ENCODE results near the gene DNAJC10.
"Not testable (repeated sequence)": the region's sequence is repeated elsewhere in the genome, so short reads cannot be mapped to it uniquely, and the experiment has no call there.

The DNAJC10 gene

DNA sequence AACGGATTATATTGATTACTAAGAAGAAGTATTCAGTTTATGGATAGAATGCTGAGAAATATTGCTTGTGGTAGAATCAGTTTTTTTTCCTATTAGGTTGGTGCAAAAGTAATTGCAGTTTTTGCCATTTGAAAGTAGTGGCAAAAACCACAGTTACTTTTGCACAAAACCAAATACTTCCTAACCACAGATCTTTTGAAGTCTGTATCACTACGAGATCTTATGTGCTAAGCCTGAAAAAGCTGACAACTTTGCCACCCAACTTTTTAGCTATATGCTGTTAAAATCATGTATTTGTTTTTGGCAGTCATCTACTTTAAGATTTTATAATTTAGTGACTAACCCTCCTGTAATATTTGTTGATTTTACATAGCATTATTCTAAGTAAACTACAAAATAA, 24.6 kb downstream of the DNAJC10 start:
- Mint-ChIP-seq H3K27ac (no peak overlapping the region), H3K27me3 (ENCODE audit: low read depth) (no peaks in the 10 kb centered on the region), H3K4me1 (ENCODE audit: low read depth) (peaks cover 4% of the 10 kb centered on the region), H3K36me3 (ENCODE audit: low read depth) (peaks cover 48% of the 10 kb centered on the region), H3K4me3 (no peak overlapping the region), H3K9me3 (no peaks in the 10 kb centered on the region)

GRCh38 chr2:182741620-182742019, 25.6 kb downstream of the DNAJC10 start:
- Mint-ChIP-seq H3K4me3 (no peak overlapping the region), H3K27me3 (ENCODE audit: low read depth) (no peaks in the 10 kb centered on the region), H3K27ac (no peak overlapping the region), H3K9me3 (no peaks in the 10 kb centered on the region), H3K36me3 (ENCODE audit: low read depth) (peaks cover 56% of the 10 kb centered on the region), H3K4me1 (ENCODE audit: low read depth) (peaks cover 4% of the 10 kb centered on the region)

DNA sequence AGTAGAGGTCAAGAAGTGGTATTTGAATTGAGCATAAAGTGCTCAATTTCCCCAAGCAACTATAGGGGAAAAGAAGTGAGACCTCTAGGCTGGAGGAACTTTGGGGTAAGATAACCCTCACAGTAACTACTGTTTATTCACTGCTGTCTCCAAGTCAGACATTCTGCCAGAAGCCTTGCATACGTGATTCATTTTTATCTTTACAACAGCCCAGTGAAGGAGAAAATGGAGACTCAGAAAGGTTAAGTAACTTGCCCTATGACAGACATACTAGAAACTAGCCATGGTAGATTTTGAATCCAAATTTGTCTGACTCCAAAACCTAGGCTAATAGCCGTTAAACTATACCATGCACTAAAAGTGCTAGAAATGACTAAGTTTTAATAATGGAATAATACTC, 28.4 kb downstream of the DNAJC10 start:
- Mint-ChIP-seq H3K27me3 (ENCODE audit: low read depth) (no peaks in the 10 kb centered on the region), H3K4me1 (ENCODE audit: low read depth) (peaks cover 4% of the 10 kb centered on the region), H3K27ac (no peak overlapping the region), H3K36me3 (ENCODE audit: low read depth) (peaks cover 44% of the 10 kb centered on the region), H3K4me3 (no peak overlapping the region), H3K9me3 (no peaks in the 10 kb centered on the region)

- H3K9me3 Mint-ChIP-seq = no peaks in the 10 kb centered on the region
- peaks cover 49% of the 10 kb centered on the region for H3K36me3 Mint-ChIP-seq (ENCODE audit: low read depth)
- no peaks in the 10 kb centered on the region for H3K27me3 Mint-ChIP-seq (ENCODE audit: low read depth)
- no peak overlapping the region for H3K27ac Mint-ChIP-seq
- H3K4me1 Mint-ChIP-seq (ENCODE audit: low read depth) = peaks cover 4% of the 10 kb centered on the region
- H3K4me3 Mint-ChIP-seq = no peak overlapping the region
Measured at GRCh38 chr2:182745061-182745460, 29.0 kb downstream of the DNAJC10 start.

GRCh38 chr2:182745894-182746293, 29.8 kb downstream of the DNAJC10 start:
- not testable (repeated sequence) for H3K4me1 Mint-ChIP-seq (ENCODE audit: low read depth); H3K27ac Mint-ChIP-seq; H3K27me3 Mint-ChIP-seq (ENCODE audit: low read depth); H3K9me3 Mint-ChIP-seq; H3K4me3 Mint-ChIP-seq
- H3K36me3 Mint-ChIP-seq (ENCODE audit: low read depth) = peaks cover 48% of the 10 kb centered on the region

- Mint-ChIP-seq H3K36me3 (ENCODE audit: low read depth) (peaks cover 30% of the 10 kb centered on the region), H3K4me1 (ENCODE audit: low read depth) (no peaks in the 10 kb centered on the region), H3K4me3 (no peak overlapping the region), H3K9me3 (no peaks in the 10 kb centered on the region), H3K27me3 (ENCODE audit: low read depth) (no peaks in the 10 kb centered on the region), H3K27ac (no peak overlapping the region)
Measured at GRCh38 chr2:182754231-182754630, 38.2 kb downstream of the DNAJC10 start.

DNA sequence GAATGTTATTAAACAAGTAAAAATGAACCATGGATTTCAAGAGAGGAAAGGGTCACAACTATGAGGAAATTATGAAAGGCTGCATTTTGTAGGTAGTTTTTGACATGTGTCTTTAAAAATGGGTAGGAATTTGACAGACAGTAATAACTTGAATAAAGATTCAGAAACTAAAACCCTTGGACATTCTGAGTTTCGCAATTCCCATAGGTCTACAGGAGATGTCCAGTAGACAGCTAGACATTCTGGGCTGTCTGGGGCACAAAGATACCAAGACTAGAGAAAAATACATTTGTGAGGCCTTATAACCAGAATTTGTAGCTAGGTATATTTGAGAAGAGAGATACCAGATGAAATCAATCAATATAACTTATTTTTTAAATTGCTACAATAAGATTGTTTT, 42.3 kb downstream of the DNAJC10 start:
- no peak overlapping the region for H3K27ac Mint-ChIP-seq
- no peaks in the 10 kb centered on the region for H3K27me3 Mint-ChIP-seq (ENCODE audit: low read depth)
- no peaks in the 10 kb centered on the region for H3K9me3 Mint-ChIP-seq
- H3K36me3 Mint-ChIP-seq (ENCODE audit: low read depth) = peaks cover 28% of the 10 kb centered on the region
- H3K4me1 Mint-ChIP-seq (ENCODE audit: low read depth) = peaks cover 4% of the 10 kb centered on the region
- H3K4me3 Mint-ChIP-seq = no peak overlapping the region

- Mint-ChIP-seq H3K9me3 (no peaks in the 10 kb centered on the region), H3K36me3 (ENCODE audit: low read depth) (peaks cover 25% of the 10 kb centered on the region), H3K4me1 (ENCODE audit: low read depth) (peaks cover 4% of the 10 kb centered on the region), H3K4me3 (no peak overlapping the region), H3K27ac (no peak overlapping the region), H3K27me3 (ENCODE audit: low read depth) (no peaks in the 10 kb centered on the region)
Measured at GRCh38 chr2:182761903-182762302, 45.8 kb downstream of the DNAJC10 start.

DNA sequence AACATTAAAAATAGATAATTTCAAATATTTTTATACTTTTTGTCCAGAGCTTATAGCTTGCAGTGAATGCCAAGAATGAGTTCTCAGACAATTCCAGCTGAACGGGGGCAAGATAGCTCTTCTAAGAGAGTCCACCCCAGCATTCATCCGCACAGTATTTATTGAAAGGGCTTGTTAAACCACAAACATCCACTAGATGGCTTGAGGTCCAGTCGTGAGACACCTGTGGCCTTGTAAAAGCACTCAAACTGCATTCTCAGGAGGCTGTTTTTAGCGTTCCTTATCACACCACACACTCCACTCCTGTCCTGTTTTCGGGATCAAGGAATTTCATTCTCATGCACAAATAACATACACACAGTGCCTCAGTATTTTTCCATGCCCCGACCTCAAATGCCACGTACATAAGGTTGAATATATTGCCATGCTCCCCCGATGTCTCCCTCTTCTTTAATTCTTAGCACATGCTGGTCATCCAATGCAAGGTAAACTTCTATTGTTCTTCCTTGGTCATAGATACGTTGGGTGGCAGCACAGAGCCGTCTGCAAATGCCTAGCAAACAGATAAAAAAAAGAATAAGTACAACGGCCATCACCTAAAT, 47.4 kb downstream of the DNAJC10 start:
- Mint-ChIP-seq H3K27me3 (ENCODE audit: low read depth) (no peaks in the 10 kb centered on the region), H3K4me3 (no peak overlapping the region), H3K4me1 (ENCODE audit: low read depth) (peaks cover 4% of the 10 kb centered on the region), H3K9me3 (peaks cover 3% of the 10 kb centered on the region), H3K27ac (no peak overlapping the region), H3K36me3 (ENCODE audit: low read depth) (peaks cover 30% of the 10 kb centered on the region)

GRCh38 chr2:182766626-182767025, 50.6 kb downstream of the DNAJC10 start:
- peaks cover 4% of the 10 kb centered on the region for H3K4me1 Mint-ChIP-seq (ENCODE audit: low read depth)
- H3K9me3 Mint-ChIP-seq = peaks cover 26% of the 10 kb centered on the region
- no peak overlapping the region for H3K27ac Mint-ChIP-seq
- no peaks in the 10 kb centered on the region for H3K27me3 Mint-ChIP-seq (ENCODE audit: low read depth)
- peaks cover 49% of the 10 kb centered on the region for H3K36me3 Mint-ChIP-seq (ENCODE audit: low read depth)
- H3K4me3 Mint-ChIP-seq = no peak overlapping the region

DNA sequence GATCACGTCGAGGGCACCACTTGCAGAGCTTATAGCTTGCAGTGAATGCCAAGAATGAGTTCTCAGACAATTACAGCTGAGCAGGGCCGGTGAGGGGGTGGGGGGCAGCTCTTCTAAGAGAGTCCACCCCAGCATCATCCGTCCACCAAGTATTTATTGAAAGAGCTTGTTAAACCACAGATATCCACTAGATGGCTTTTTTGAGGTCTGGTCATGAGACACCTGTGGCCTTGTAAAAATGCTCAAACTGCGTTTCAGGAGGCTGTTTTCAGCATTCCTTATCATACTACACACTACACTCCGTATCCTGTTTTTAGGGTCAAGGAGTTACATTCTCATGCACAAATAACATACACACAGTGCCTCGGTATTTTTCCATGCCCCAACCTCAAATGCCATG, 51.5 kb downstream of the DNAJC10 start:
- Mint-ChIP-seq H3K4me3 (no peak overlapping the region), H3K4me1 (ENCODE audit: low read depth) (no peaks in the 10 kb centered on the region), H3K9me3 (peaks cover 35% of the 10 kb centered on the region), H3K36me3 (ENCODE audit: low read depth) (peaks cover 52% of the 10 kb centered on the region), H3K27me3 (ENCODE audit: low read depth) (no peaks in the 10 kb centered on the region), H3K27ac (no peak overlapping the region)

DNA sequence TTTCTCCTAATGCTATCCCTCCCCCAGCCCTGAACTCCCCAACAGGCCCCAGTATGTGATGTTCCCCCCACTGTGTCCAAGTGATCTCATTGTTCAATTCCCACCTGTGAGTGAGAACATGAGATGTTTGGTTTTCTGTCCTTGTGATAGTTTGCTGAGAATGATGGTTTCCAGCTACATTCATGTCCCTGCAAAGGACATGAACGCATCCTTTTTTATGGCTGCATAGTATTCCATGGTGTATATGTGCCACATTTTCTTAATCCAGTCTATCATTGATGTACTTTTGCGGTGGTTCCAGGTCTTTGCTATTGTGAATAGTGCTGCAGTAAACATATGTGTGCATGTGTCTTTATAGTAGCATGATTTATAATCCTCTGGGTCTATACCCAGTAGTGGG, 52.9 kb downstream of the DNAJC10 start:
- H3K4me1 Mint-ChIP-seq (ENCODE audit: low read depth) = not testable (repeated sequence)
- peaks cover 59% of the 10 kb centered on the region for H3K36me3 Mint-ChIP-seq (ENCODE audit: low read depth)

GRCh38 chr2:182779323-182779722, 63.3 kb downstream of the DNAJC10 start:
- H3K27ac Mint-ChIP-seq = no peak overlapping the region
- H3K4me3 Mint-ChIP-seq = no peak overlapping the region
- peaks cover 6% of the 10 kb centered on the region for H3K9me3 Mint-ChIP-seq
- H3K4me1 Mint-ChIP-seq (ENCODE audit: low read depth) = no peaks in the 10 kb centered on the region
- H3K36me3 Mint-ChIP-seq (ENCODE audit: low read depth) = peaks cover 18% of the 10 kb centered on the region
- no peaks in the 10 kb centered on the region for H3K27me3 Mint-ChIP-seq (ENCODE audit: low read depth)

More for the DNA sequence above, 52.9 kb downstream of the DNAJC10 start:
- not testable (repeated sequence) for H3K27me3 Mint-ChIP-seq (ENCODE audit: low read depth); H3K4me3 Mint-ChIP-seq; H3K27ac Mint-ChIP-seq
- peaks cover 37% of the 10 kb centered on the region for H3K9me3 Mint-ChIP-seq

DNA sequence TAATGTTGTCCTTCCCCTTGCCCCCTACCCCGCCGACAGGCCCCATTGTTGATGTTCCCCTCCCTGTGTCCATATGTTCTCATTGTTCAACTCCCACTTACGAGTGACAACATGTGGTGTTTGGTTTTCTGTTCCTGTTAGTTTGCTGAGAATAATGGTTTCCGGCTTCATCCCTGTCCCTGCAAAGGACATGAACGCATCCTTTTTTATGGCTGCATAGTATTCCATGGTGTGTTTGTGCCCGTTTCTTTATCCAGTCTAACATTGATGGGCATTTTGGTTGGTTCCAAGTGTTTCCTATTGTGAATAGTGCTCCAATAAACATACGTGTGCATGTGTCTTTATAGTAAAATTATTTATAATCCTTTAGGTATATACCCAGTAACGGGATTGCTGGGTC, 65.0 kb downstream of the DNAJC10 start:
- H3K9me3 Mint-ChIP-seq; H3K27ac Mint-ChIP-seq; H3K27me3 Mint-ChIP-seq (ENCODE audit: low read depth); H3K4me1 Mint-ChIP-seq (ENCODE audit: low read depth); H3K4me3 Mint-ChIP-seq: not testable (repeated sequence)
- H3K36me3 Mint-ChIP-seq (ENCODE audit: low read depth) = peaks cover 18% of the 10 kb centered on the region

- not testable (repeated sequence) for H3K27ac Mint-ChIP-seq
Measured at GRCh38 chr2:182782686-182783085, 66.6 kb downstream of the DNAJC10 start.

More at GRCh38 chr2:182782686-182783085, 66.6 kb downstream of the DNAJC10 start:
- H3K9me3 Mint-ChIP-seq; H3K4me3 Mint-ChIP-seq; H3K27me3 Mint-ChIP-seq (ENCODE audit: low read depth); H3K4me1 Mint-ChIP-seq (ENCODE audit: low read depth): not testable (repeated sequence)
- peaks cover 16% of the 10 kb centered on the region for H3K36me3 Mint-ChIP-seq (ENCODE audit: low read depth)

Measured in T-helper 1 cell treated with Interleukin-12 subunit alpha and Interleukin-12 subunit beta and Interleukin-4 antibody, amounts not matched to agents 30 μg/mL and 1 μg/mL, for 36 hours (primary cell).